Osteoblast (primary cell): Measurements from ENCODE around the gene TC2N. TPM values are rescaled to one million over a fixed set of nuclear protein-coding genes. Genes with fewer than 3 reads are reported as not detected.

ENCODE experiments used
- DNase-seq: peaks from one replicate; pipeline ENCODE4 v3.0.0; 2011; ENCODE audit warnings: low spot score, mixed read lengths; ENCODE audit not compliant: insufficient read length; ENCODE audit errors: missing footprints
- H2AFZ ChIP-seq: 2 replicates; pipeline ENCODE4 v1.6.0; 2011; ENCODE audit warnings: mild to moderate bottlenecking, low read length
- H3K27ac ChIP-seq: 2 replicates; pipeline ENCODE4 v1.5.1; 2011; ENCODE audit warnings: mild to moderate bottlenecking, low read depth, low read length, moderate library complexity
- H3K27me3 ChIP-seq: 2 replicates; pipeline ENCODE4 v1.6.0; 2012; ENCODE audit warnings: mild to moderate bottlenecking, control low read depth, inconsistent platforms, low read length, moderate library complexity; ENCODE audit not compliant: insufficient read depth
- H3K36me3 ChIP-seq: 2 replicates; pipeline ENCODE4 v1.5.1; 2011; ENCODE audit warnings: mild to moderate bottlenecking, low read length, control low read depth, moderate library complexity; ENCODE audit not compliant: insufficient read depth
- H3K4me1 ChIP-seq: 2 replicates; pipeline ENCODE4 v1.5.1; 2011; ENCODE audit warnings: mild to moderate bottlenecking, low read length, control low read depth, moderate library complexity; ENCODE audit not compliant: insufficient read depth
- H3K4me2 ChIP-seq: 2 replicates; pipeline ENCODE4 v1.6.0; 2011; ENCODE audit warnings: mild to moderate bottlenecking, low read length; ENCODE audit not compliant: insufficient read depth
- H3K4me3 ChIP-seq: fragments of 200-600 bp; sonication (generic); 3 replicates; pipeline ENCODE4 v1.5.1; 2012; ENCODE audit warnings: mild to moderate bottlenecking, low read length, inconsistent platforms; ENCODE audit not compliant: insufficient read depth
- H3K79me2 ChIP-seq: 2 replicates; pipeline ENCODE4 v1.6.0; 2012; ENCODE audit warnings: mild to moderate bottlenecking, low read length, control low read depth, inconsistent platforms; ENCODE audit not compliant: insufficient read depth
- H3K9me3 ChIP-seq: 2 replicates; pipeline ENCODE4 v1.5.1; 2011; ENCODE audit warnings: low read depth, low read length, control low read depth
- H4K20me1 ChIP-seq: 2 replicates; pipeline ENCODE4 v1.6.0; 2012; ENCODE audit warnings: mild to moderate bottlenecking, low read length, control low read depth; ENCODE audit not compliant: insufficient read depth
- CTCF ChIP-seq: IDR thresholded peaks from 2 replicates; pipeline ENCODE4 v1.5.1; 2011; ENCODE audit warnings: mild to moderate bottlenecking, low read depth, low read length, moderate library complexity; ENCODE audit errors: extremely low read depth
- total RNA-seq: library from RNA; depleted of rRNA; stranded (reverse); fragments of >200 nt; gene quantifications from 2 replicates; pipeline ENCODE4 v1.2.3, GENCODE V29; 2012

The TC2N gene
- total RNA-seq, 1 donor = under 0.01 TPM

DNA sequence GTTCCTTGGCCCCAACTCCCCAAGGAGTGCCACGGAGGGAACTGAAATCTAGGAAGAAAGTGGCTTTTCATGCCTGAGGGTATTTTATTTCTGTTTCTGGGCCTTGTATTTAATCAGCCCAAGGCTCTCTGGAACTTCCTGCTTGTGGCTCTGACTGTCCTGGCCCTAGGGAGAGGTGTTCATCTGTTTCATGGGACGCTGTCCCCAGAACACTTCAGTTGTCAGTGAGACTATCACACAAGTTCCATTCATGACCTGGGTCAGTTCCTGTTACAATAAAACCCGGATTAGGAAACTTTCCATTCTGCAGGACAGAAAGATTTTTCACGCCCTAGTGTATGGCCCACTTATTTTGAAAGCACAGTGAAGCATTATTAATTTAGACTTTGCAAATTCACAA, 18.5 kb upstream of the TC2N start:
- H3K27me3 ChIP-seq = no peaks in the 10 kb centered on the region
- DNase-seq = no peak
- no peaks in the 10 kb centered on the region for H3K79me2 ChIP-seq
- TF ChIP-seq CTCF = no peak
- no peak overlapping the region for H3K4me2 ChIP-seq
- no peak overlapping the region for H2AFZ ChIP-seq
- H3K27ac ChIP-seq = no peak overlapping the region
- no peaks in the 10 kb centered on the region for H4K20me1 ChIP-seq
- H3K4me3 ChIP-seq = no peak overlapping the region
- H3K36me3 ChIP-seq = no peaks in the 10 kb centered on the region
- H3K9me3 ChIP-seq = no peaks in the 10 kb centered on the region
- H3K4me1 ChIP-seq = peaks cover 1% of the 10 kb centered on the region

GRCh38 chr14:91885113-91885712, 17.9 kb upstream of the TC2N start:
- no peak for DNase-seq

DNA sequence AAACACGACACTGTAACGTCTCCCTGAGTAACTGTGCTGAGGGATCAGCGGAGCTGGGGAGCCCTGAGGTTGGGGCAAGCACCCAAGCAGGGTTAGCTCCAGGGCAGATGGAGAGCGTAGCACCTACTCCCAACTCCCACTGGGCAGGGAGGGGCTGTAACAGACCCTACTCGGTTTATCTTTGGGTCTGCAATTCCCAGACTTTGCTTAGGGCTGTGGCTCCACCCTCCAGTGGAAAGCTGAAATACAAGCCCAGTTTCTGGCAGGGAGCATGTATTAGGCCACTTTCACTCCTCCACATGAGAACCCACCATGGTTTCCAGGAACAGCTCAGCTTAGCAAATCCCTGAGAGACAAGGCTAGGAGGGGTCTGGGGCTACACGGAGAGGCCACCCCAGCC, 17.3 kb upstream of the TC2N start:
- H3K27ac ChIP-seq = no peak overlapping the region
- H4K20me1 ChIP-seq = no peaks in the 10 kb centered on the region
- H2AFZ ChIP-seq = no peak overlapping the region
- no peak overlapping the region for H3K4me2 ChIP-seq
- no peak for TF ChIP-seq CTCF
- H3K9me3 ChIP-seq = no peaks in the 10 kb centered on the region
- H3K4me3 ChIP-seq = no peak overlapping the region
- H3K79me2 ChIP-seq = no peaks in the 10 kb centered on the region
- no peak for DNase-seq
- no peaks in the 10 kb centered on the region for H3K36me3 ChIP-seq
- H3K27me3 ChIP-seq = no peaks in the 10 kb centered on the region
- no peaks in the 10 kb centered on the region for H3K4me1 ChIP-seq

More at GRCh38 chr14:91885113-91885712, 17.9 kb upstream of the TC2N start:
- no peaks in the 10 kb centered on the region for H3K36me3 ChIP-seq
- no peak overlapping the region for H3K4me3 ChIP-seq
- no peaks in the 10 kb centered on the region for H3K9me3 ChIP-seq
- no peaks in the 10 kb centered on the region for H3K27me3 ChIP-seq
- H3K4me2 ChIP-seq = no peak overlapping the region
- H2AFZ ChIP-seq = no peak overlapping the region
- H3K27ac ChIP-seq = no peak overlapping the region
- no peaks in the 10 kb centered on the region for H3K79me2 ChIP-seq
- H4K20me1 ChIP-seq = no peaks in the 10 kb centered on the region
- H3K4me1 ChIP-seq = no peaks in the 10 kb centered on the region
- no peak for TF ChIP-seq CTCF

GRCh38 chr14:91883753-91884152, 16.4 kb upstream of the TC2N start:
- Histone ChIP-seq H3K36me3 (no peaks in the 10 kb centered on the region), H3K79me2 (no peaks in the 10 kb centered on the region), H3K27me3 (no peaks in the 10 kb centered on the region), H4K20me1 (no peaks in the 10 kb centered on the region), H3K4me3 (no peak overlapping the region), H2AFZ (no peak overlapping the region), H3K27ac (no peak overlapping the region), H3K4me1 (no peaks in the 10 kb centered on the region), H3K4me2 (no peak overlapping the region), H3K9me3 (no peaks in the 10 kb centered on the region)
- no peak for TF ChIP-seq CTCF
- no peak for DNase-seq
